GM12891 (cell line): ENCODE data around the gene OSBPL6.

ENCODE experiments used
- DNase-seq: peaks from one replicate; pipeline ENCODE4 v3.0.0; 2011; ENCODE audit warnings: low spot score; ENCODE audit not compliant: insufficient read length
- FAIRE-seq: peaks from 2 replicates; lab custom pipeline; 2011; peaks lifted over from hg19 to GRCh38; lab: Jason Lieb, UNC
- PAX5 ChIP-seq: IDR thresholded peaks from 2 replicates; pipeline ENCODE4 v1.6.1; 2011; ENCODE audit warnings: low read length, moderate library complexity, mild to moderate bottlenecking; ENCODE audit not compliant: insufficient read depth, severe bottlenecking
- POLR2A ChIP-seq: IDR thresholded peaks from 2 replicates; pipeline ENCODE4 v1.6.1; 2011; ENCODE audit warnings: low read depth, low read length, control low read depth
- POLR2AphosphoS5 ChIP-seq: IDR thresholded peaks from 2 replicates; pipeline ENCODE4 v1.6.1; 2011; ENCODE audit warnings: low read depth, low read length, control low read depth
- POU2F2 ChIP-seq: IDR thresholded peaks from 2 replicates; pipeline ENCODE4 v1.6.1; 2011; ENCODE audit warnings: low read depth, mild to moderate bottlenecking, control low read depth, low read length, moderate library complexity
- SPI1 ChIP-seq: IDR thresholded peaks from 2 replicates; pipeline ENCODE4 v1.6.1; 2011; ENCODE audit warnings: low read depth, low read length, control low read depth
- TAF1 ChIP-seq: IDR thresholded peaks from 2 replicates; pipeline ENCODE4 v1.6.1; 2011; ENCODE audit warnings: low read depth, low read length, control low read depth

OSBPL6 gene

DNA sequence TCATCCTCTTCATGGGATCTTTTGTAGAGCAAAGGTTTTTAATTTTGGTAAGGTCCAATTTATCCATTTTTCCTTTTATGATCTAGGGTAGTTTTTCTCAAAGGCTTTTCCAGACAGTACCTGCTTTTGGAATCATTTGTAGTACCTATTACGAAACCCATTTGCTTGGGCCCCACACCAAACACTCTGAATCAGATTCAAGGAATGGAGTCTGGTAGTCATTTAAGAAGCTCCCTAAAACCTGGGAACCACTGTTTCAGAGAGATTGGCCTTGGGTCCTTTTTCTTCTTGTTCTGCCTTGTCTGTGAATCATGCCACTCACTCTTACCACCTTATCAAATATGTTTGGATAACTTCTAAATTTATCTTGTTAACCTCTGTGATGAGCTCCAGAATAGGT is 40.3 kb downstream of the OSBPL6 start:
- no peak for FAIRE-seq
- TF ChIP-seq PAX5 (no peak), POLR2AphosphoS5 (no peak), SPI1 (no peak), POLR2A (no peak), TAF1 (no peak), POU2F2 (no peak)
- no peak for DNase-seq

DNA sequence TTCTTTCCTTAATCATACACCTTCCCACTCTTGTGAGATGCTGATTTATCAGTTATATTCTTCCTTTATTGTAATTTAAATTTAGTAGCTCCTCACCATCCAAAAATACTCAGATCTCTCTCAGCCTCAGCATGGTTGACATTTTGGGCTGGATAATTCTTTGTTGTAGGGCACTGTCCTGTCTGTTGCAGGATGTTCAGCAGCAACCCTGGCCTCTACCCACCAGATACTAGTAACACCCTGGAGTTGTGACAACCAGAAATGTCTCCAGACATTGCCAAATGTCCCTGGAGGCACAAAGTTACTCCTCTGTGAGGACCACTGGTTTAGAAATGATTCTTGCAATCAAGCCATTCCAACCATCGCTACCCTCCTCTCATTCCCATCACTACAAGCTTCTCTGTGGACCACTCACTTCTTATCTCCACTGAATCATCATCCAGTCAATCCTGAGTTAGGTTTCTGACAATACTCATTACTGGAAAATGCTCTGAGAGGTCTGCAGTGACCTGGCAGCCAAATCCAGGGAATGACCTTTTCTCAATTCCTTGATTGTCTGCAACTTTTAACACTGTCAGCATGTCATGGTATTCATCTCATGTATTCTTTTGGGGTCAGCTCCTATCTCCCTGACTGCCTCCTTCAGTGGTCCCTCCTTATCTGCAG is 43.3 kb downstream of the OSBPL6 start:
- FAIRE-seq (no peak), DNase-seq (no peak)
- TF ChIP-seq PAX5: no peak
- TF ChIP-seq POU2F2: no peak

DNA sequence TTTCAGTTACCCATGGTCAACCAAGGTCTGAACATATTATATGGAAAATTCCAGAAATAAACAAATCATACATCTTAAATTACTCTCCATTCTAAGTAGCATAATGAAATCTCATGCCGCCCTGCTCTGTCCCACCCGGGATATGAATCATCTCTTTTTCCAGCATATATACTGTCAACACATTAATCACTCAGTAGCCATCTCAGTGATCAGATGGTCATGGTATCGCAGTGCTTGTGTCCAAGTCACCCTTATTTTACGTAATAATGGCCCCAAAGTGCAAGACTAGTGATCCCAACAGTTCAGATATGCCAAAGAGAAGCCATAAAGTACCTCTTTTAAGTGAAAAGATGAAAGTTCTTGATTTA is 43.8 kb downstream of the OSBPL6 start:
- no peak for DNase-seq
- FAIRE-seq: no peak
- TF ChIP-seq POU2F2 (no peak), PAX5 (no peak), SPI1 (no peak), TAF1 (no peak), POLR2AphosphoS5 (no peak), POLR2A (no peak)

DNA sequence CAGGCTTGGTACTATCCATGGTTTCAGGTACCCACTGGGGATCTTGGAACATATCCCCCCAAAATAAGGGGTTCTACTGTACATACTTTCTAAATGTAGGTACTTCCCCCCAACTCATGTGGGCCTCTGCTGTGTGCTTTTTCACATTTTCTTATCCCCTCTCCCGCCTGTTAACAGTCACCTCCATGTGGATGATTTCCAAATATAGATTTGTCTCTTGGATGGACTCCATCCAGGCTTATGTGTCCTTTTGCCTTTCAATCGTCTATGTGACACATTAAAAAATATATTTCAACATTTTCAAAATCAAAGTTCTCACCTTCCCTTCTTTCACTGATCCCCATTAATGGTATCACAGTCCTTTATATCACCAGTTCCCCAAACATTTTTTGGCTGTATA is 44.4 kb downstream of the OSBPL6 start:
- DNase-seq: no peak
- TF ChIP-seq TAF1 (no peak), POLR2A (no peak), POU2F2 (no peak), POLR2AphosphoS5 (no peak), SPI1 (no peak), PAX5 (no peak)
- no peak for FAIRE-seq

DNA sequence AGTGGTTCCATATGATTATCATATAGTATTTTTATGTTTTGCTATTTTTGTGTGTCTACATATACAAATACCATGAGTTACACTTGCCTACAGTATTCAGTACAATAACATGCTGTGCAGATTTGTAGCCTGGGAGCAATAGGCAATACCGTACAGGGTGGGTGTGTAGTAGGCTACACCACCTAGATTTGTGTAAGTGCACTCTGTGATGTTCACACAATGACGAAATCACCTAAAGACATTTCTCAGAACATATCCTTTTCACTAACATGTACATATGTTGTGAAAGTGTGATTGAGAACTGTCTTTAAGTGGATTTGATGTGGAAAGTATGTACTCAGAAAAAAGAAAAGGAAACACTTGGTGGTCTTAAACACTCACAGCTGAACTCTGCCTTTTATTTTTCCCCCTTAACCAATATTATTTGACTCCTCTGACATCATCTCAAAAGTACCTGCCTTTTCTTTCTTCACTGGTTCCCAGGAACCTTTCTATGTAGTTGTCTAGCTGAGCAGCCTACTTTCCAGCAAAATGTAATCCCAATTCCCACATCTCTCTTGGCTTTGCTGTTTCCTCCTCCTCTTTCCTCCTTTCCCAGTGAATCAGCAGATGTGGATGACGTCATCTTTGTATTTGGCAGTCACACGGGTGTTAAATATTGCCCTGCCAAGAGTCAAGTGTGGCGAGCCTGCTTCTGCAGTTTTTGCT is 47.7 kb downstream of the OSBPL6 start:
- DNase-seq: no peak
- TF ChIP-seq POU2F2: no peak
- no peak for TF ChIP-seq POLR2A
- TF ChIP-seq POLR2AphosphoS5: no peak
- TF ChIP-seq SPI1: no peak
- no peak for TF ChIP-seq TAF1
- TF ChIP-seq PAX5: no peak
- FAIRE-seq: no peak

DNA sequence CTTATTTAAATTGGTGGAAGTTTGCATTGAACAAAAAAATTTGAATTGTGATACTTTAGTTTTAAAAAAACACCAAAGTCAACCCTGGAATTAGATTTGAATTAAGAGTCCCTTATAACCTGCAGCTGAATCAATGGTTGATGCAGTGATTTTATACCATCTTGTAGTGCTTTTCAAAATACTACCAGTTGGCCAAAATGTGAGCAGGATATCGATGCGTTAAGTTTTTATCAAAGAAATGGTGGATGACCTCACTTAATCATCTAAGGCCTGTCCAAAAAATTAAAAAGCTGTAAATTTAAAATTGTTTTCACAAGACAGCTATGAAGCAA is 48.2 kb downstream of the OSBPL6 start:
- FAIRE-seq: no peak
- TF ChIP-seq POU2F2 (no peak), PAX5 (no peak), SPI1 (no peak)
- DNase-seq: no peak

DNA sequence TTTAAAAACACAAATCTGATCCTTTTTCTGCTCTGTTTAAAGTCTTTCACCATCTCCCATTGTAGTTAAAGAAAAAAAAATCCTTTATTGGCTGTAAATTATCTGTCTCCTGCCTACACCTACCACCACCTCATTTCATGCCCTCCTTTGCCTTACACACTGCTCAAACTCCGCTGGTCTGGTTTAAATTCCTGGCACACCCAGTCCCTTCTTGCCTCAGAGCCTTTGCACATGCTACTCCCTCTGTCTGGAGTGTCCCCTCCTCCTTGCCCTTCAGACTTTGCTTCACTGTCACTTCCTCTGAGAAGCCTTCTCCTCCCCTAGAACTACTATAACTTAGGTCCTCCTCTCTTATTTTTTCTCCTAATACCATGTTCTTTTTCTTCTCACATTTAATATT is 49.6 kb downstream of the OSBPL6 start:
- DNase-seq (no peak), FAIRE-seq (no peak)
- TF ChIP-seq POU2F2 (no peak), TAF1 (no peak), POLR2AphosphoS5 (no peak), POLR2A (no peak), SPI1 (no peak), PAX5 (no peak)

DNA sequence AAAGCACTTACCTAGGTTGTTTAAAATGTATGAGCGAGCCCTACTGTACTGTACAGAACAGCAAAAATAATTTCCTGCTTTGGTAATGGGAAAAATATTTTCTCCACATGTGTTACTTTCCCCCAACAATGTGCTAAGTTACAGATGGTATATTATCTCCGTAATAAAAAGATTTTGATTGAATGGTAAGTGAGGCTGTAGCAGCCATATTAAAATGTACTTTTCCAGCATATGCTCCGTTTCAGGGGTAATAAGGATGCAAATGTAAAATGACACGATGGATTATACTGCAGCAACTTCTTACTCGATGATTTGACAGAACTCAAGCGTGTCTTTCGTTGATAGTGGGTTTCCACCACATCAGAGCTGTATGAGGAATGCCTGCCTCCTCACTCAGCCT is 50.5 kb downstream of the OSBPL6 start:
- no peak for TF ChIP-seq SPI1
- no peak for TF ChIP-seq TAF1
- no peak for TF ChIP-seq PAX5
- no peak for TF ChIP-seq POLR2AphosphoS5
- no peak for TF ChIP-seq POU2F2
- TF ChIP-seq POLR2A: no peak
- FAIRE-seq: no peak

DNA sequence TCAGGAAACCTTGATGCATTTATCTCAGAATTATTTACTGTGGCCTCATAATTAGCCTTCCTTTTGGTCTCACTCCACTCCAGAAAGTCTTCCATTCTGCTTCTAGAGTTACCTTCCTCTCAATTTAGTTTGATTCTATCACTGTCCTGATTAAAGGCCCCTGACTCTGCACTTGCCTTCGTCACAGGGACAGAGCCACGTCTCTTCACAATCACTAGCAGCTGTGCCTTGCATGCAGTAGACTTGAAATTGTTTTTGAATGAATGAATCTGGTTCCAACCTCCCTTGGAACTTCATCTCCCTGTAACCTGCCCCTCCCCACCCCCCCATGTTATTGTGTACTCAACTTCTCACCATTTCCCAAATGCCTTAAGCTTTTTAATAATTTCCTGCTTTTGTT is 52.4 kb downstream of the OSBPL6 start:
- no peak for TF ChIP-seq SPI1
- no peak for TF ChIP-seq PAX5
- TF ChIP-seq POLR2A: no peak
- no peak for TF ChIP-seq TAF1
- DNase-seq (no peak), FAIRE-seq (no peak)

More for the DNA sequence above, 50.5 kb downstream of the OSBPL6 start:
- no peak for DNase-seq

DNA sequence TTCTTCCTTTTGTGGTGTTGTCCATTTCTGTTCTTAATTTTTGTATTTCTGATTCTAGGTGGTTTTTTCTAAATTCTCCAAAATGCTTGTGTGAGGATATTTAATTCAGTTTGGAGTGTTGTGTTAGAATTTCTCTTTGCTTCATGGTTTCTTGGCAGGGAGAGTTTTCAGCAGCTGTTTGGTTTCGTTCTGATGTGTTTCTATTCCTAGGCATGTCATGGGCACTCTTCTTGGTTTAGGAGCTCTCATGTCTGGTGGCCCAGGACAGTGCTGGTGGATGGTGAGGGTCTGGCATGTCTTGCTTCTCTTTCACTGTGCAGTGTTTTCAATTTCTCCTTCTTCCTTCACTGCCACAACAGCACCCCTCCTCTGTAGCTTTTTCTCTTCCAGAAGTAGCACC is 52.9 kb downstream of the OSBPL6 start:
- no peak for FAIRE-seq
- TF ChIP-seq SPI1: no peak
- no peak for TF ChIP-seq POU2F2
- no peak for TF ChIP-seq POLR2A
- no peak for TF ChIP-seq TAF1
- TF ChIP-seq POLR2AphosphoS5: no peak
- TF ChIP-seq PAX5: no peak
- DNase-seq: no peak

DNA sequence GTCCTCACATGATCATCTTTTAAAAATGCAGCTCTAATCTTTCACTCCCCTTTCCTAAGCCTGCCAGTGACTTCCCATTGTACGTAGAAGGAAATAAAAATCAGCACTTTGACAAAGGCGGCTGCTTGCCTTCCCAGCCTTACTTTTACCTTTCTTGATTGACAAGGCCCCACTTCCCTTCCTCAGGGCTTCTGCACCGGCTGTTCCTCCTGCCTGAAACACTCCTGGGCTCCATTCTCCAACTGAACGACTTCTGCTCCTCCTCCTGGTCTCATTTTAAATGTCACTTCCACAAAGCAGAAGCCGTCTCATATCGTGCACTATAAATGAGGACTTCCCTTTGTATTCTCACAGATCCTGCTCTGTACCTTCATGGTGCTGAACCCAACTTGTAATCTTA is 56.1 kb downstream of the OSBPL6 start:
- TF ChIP-seq PAX5 (no peak), SPI1 (no peak), TAF1 (no peak), POU2F2 (no peak), POLR2A (no peak), POLR2AphosphoS5 (no peak)
- FAIRE-seq (no peak), DNase-seq (no peak)
